BLaER1 (cell line): ENCODE data around the gene KLHL11.

Source experiments
- H3K27ac ChIP-seq: shearing (Covaris generic); formaldehyde crosslinking; 2 replicates; pipeline ENCODE4 v1.8.1; 2022
- H3K27me3 ChIP-seq: shearing (Covaris generic); formaldehyde crosslinking; 2 replicates; pipeline ENCODE4 v1.8.1; 2022
- H3K36me3 ChIP-seq: shearing (Covaris generic); formaldehyde crosslinking; 2 replicates; pipeline ENCODE4 v1.8.1; 2022
- H3K4me1 ChIP-seq: shearing (Covaris generic); formaldehyde crosslinking; 2 replicates; pipeline ENCODE4 v1.8.1; 2022
- H3K4me2 ChIP-seq: shearing (Covaris generic); formaldehyde crosslinking; 2 replicates; pipeline ENCODE4 v1.8.1; 2022
- H3K4me3 ChIP-seq: shearing (Covaris generic); formaldehyde crosslinking; 2 replicates; pipeline ENCODE4 v1.8.1; 2022
- H3K9ac ChIP-seq: shearing (Covaris generic); formaldehyde crosslinking; 2 replicates; pipeline ENCODE4 v1.8.1; 2022
- H3K9me3 ChIP-seq: shearing (Covaris generic); formaldehyde crosslinking; 2 replicates; pipeline ENCODE4 v1.8.1; 2022
- H4K20me1 ChIP-seq: shearing (Covaris generic); formaldehyde crosslinking; 2 replicates; pipeline ENCODE4 v1.8.1; 2022
- Cebpa-rat ChIP-seq: shearing (Covaris generic); IDR thresholded peaks from 2 replicates; pipeline ENCODE4 v1.8.1; 2022

KLHL11 gene

DNA sequence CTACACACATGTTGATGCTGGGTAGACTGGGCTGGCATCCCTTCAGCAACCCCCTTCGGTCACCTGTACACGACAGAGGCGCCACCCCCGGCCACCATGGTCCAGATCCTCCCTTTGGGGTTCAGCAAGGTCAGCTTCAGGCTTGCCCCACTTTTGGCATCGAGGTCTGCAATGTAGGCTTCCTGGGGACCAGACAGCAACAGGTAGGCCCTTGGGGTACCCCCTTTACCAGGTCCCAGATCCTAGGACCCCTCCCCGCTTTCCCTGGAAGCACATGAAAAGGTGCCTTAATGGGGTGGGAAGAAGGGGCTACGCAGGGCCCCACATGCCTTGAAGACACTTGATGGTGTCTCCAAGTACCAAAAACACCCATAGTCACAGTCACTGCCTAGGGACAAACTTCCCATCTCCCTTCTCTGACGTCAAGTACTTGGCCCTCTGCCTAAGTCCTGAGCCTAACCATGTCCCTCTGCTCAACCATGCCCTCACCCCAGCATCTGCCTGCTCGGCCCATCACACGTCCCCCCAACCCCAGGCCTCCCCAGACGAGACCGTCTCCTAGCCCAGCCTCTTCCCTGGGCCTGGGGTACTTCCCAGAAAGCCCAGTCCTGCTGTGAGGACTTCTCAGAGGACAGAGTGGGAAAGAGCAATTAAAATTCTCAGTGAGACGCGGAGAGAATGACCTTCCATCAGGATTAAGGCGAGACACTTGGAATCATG lies 41.4 kb upstream of the KLHL11 start:
- peaks cover 76% of the 10 kb centered on the region for H4K20me1 ChIP-seq
- no peak for TF ChIP-seq Cebpa-rat
- H3K27me3 ChIP-seq, result no peaks in the 10 kb centered on the region
- no peak overlapping the region for H3K4me2 ChIP-seq
- no peaks in the 10 kb centered on the region for H3K4me1 ChIP-seq
- no peaks in the 10 kb centered on the region for H3K9me3 ChIP-seq
- H3K27ac ChIP-seq, result no peak overlapping the region
- peaks cover 98% of the 10 kb centered on the region for H3K36me3 ChIP-seq
- H3K4me3 ChIP-seq, result no peak overlapping the region
- H3K9ac ChIP-seq, result no peak overlapping the region

GRCh38 chr17:41905172-41905571 lies 39.9 kb upstream of the KLHL11 start:
- TF ChIP-seq Cebpa-rat, result no peak
- Histone ChIP-seq H3K27ac (no peak overlapping the region), H4K20me1 (peaks cover 62% of the 10 kb centered on the region), H3K4me3 (no peak overlapping the region), H3K9ac (no peak overlapping the region), H3K4me2 (no peak overlapping the region), H3K4me1 (no peaks in the 10 kb centered on the region), H3K27me3 (no peaks in the 10 kb centered on the region), H3K36me3 (peaks cover 98% of the 10 kb centered on the region), H3K9me3 (no peaks in the 10 kb centered on the region)

- Histone ChIP-seq H3K4me1 (no peaks in the 10 kb centered on the region), H3K36me3 (peaks cover 98% of the 10 kb centered on the region), H3K27me3 (no peaks in the 10 kb centered on the region), H3K4me3 (no peak overlapping the region), H4K20me1 (peaks cover 54% of the 10 kb centered on the region), H3K9ac (no peak overlapping the region), H3K4me2 (no peak overlapping the region), H3K9me3 (no peaks in the 10 kb centered on the region), H3K27ac (no peak overlapping the region)
- no peak for TF ChIP-seq Cebpa-rat
Measured at GRCh38 chr17:41904242-41904841, 39.1 kb upstream of the KLHL11 start.

DNA sequence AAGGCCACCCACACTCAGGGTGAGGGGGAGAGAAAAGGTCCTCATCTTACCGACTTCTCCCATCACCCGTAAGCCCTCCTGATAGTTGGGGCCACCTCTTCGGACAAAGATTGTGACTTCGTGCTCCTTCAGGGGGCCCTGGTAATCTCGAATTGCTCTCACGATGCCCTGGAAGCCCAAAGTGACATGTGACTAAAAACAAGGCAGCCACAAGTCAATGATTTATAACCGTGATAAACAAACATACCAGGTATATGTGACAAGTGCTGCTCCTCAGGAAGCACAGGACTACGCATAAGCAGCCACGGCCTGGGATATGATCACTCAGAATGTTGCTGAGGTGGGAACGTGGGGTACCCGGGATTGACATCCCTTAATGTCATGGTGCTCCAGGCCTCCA lies 36.4 kb upstream of the KLHL11 start:
- Histone ChIP-seq H3K4me2 (no peak overlapping the region), H3K36me3 (peaks cover 98% of the 10 kb centered on the region), H4K20me1 (peaks cover 36% of the 10 kb centered on the region), H3K9ac (no peak overlapping the region), H3K4me1 (no peaks in the 10 kb centered on the region), H3K27ac (no peak overlapping the region), H3K9me3 (no peaks in the 10 kb centered on the region), H3K4me3 (no peak overlapping the region), H3K27me3 (no peaks in the 10 kb centered on the region)
- no peak for TF ChIP-seq Cebpa-rat

GRCh38 chr17:41896726-41897125 lies 31.5 kb upstream of the KLHL11 start:
- Histone ChIP-seq H3K27ac (no peak overlapping the region), H3K36me3 (peaks cover 100% of the 10 kb centered on the region), H3K4me2 (no peak overlapping the region)

GRCh38 chr17:41895617-41896016 lies 30.4 kb upstream of the KLHL11 start:
- no peaks in the 10 kb centered on the region for H3K4me1 ChIP-seq
- no peak overlapping the region for H3K4me3 ChIP-seq
- no peak overlapping the region for H3K27ac ChIP-seq
- H3K27me3 ChIP-seq, result no peaks in the 10 kb centered on the region
- peaks cover 46% of the 10 kb centered on the region for H4K20me1 ChIP-seq
- no peaks in the 10 kb centered on the region for H3K9me3 ChIP-seq
- no peak overlapping the region for H3K9ac ChIP-seq
- H3K36me3 ChIP-seq, result peaks cover 100% of the 10 kb centered on the region
- H3K4me2 ChIP-seq, result no peak overlapping the region
- TF ChIP-seq Cebpa-rat, result no peak

More at GRCh38 chr17:41896726-41897125, 31.5 kb upstream of the KLHL11 start:
- Histone ChIP-seq H3K4me1 (no peaks in the 10 kb centered on the region), H3K4me3 (no peak overlapping the region), H3K9ac (no peak overlapping the region), H3K27me3 (no peaks in the 10 kb centered on the region), H3K9me3 (no peaks in the 10 kb centered on the region), H4K20me1 (peaks cover 46% of the 10 kb centered on the region)
- no peak for TF ChIP-seq Cebpa-rat

DNA sequence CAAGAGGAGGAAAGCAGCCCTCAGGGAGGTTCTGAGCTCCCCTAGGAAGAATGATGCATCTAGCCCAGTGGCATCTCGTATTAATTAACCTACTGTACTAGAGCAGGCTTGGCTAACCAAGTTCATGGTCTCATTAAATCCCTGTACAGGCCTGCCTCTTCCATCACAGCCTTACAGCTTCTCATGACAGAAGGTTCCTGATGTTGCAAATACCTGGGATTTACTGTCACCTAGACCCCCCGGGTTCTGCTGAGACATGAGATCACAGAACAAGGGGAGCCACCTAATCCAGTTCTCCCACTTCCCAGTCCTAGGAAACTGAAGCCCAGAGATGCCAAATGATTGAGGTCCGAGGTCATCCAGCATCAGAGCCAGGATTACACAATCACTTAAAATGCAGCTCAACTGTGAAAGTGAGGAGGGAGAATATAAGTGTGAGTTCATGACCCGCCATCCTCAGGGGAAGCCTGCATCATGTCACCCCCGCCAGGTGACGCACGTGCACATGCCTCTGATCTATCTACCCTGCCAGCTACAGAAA lies 29.6 kb upstream of the KLHL11 start:
- Histone ChIP-seq H3K27ac (no peak overlapping the region), H3K36me3 (peaks cover 100% of the 10 kb centered on the region), H3K4me2 (no peak overlapping the region)

GRCh38 chr17:41893384-41893783 lies 28.2 kb upstream of the KLHL11 start:
- TF ChIP-seq Cebpa-rat, result no peak
- no peaks in the 10 kb centered on the region for H3K9me3 ChIP-seq
- no peak overlapping the region for H3K27ac ChIP-seq
- H3K4me2 ChIP-seq, result no peak overlapping the region
- H3K27me3 ChIP-seq, result no peaks in the 10 kb centered on the region
- no peaks in the 10 kb centered on the region for H3K4me1 ChIP-seq
- H3K4me3 ChIP-seq, result no peak overlapping the region
- H3K36me3 ChIP-seq, result peaks cover 100% of the 10 kb centered on the region
- peaks cover 54% of the 10 kb centered on the region for H4K20me1 ChIP-seq
- H3K9ac ChIP-seq, result no peak overlapping the region

More for the DNA sequence above, 29.6 kb upstream of the KLHL11 start:
- Histone ChIP-seq H3K4me3 (no peak overlapping the region), H3K4me1 (no peaks in the 10 kb centered on the region), H4K20me1 (peaks cover 46% of the 10 kb centered on the region), H3K9me3 (no peaks in the 10 kb centered on the region), H3K9ac (no peak overlapping the region), H3K27me3 (no peaks in the 10 kb centered on the region)
- 0 out of 2 replicates have a peak, but pooled peaks have one; percentile 8 for TF ChIP-seq Cebpa-rat

DNA sequence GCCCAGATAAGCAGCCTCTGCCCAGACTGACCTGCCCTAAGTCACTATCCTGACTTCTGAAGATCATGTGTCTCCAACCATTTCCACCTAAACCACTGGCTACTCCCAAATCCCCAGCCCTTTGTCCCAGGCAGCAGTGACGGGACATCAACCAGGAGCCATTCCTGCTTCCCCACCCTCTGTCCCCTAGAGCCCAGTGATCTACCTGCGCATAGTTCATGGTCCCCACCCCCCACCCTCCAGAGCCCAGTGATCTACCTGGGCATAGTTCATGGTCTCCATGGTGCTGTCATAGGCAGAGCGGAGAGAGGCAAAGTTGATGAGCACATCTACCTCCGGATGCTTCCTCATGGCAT lies 26.8 kb upstream of the KLHL11 start:
- Histone ChIP-seq H3K4me3 (no peak overlapping the region), H3K9ac (no peak overlapping the region), H3K4me2 (no peak overlapping the region), H3K9me3 (no peaks in the 10 kb centered on the region), H3K36me3 (peaks cover 100% of the 10 kb centered on the region), H4K20me1 (peaks cover 49% of the 10 kb centered on the region), H3K27ac (no peak overlapping the region), H3K27me3 (no peaks in the 10 kb centered on the region), H3K4me1 (no peaks in the 10 kb centered on the region)
- no peak for TF ChIP-seq Cebpa-rat
